HEK293 (cell line): ENCODE measurements around the gene HILPDA.

Source experiments
- CTCF ChIA-PET: fragments of 350-600 bp; formaldehyde crosslinking; extraction: SDS; loops from one replicate; lab custom pipeline; 2021; ENCODE audit warnings: antibody characterized with exemption; lab: Yijun Ruan, JAX
- POLR2A ChIA-PET: fragments of 300-600 bp; formaldehyde crosslinking; extraction: SDS; loops from one replicate; lab custom pipeline; 2020; ENCODE audit warnings: antibody characterized with exemption, inconsistent platforms; lab: Yijun Ruan, JAX
- H3K27ac ChIP-seq: fragments of 200-500 bp; sonication (Bioruptor generic); 2 replicates; pipeline ENCODE4 v1.5.1; 2014; ENCODE audit warnings: low read depth, low read length, control low read depth, inconsistent platforms; ENCODE audit errors: extremely low read depth
- H3K36me3 ChIP-seq, 2 experiments: fragments of 200-500 bp in 1 of 2; sonication (Bioruptor generic) in 1 of 2; 1 replicate in 1 of 2; 2 replicates in 1 of 2; pipeline ENCODE4 v1.5.1; 2014 to 2017; ENCODE audit warnings: inconsistent platforms in 2 of 2, low read length in 2 of 2; ENCODE audit not compliant: control insufficient read depth in 2 of 2, insufficient read depth in 1 of 2
- H3K4me1 ChIP-seq: fragments of 200-500 bp; sonication (Bioruptor generic); 2 replicates; pipeline ENCODE4 v1.5.1; 2014; ENCODE audit warnings: mild to moderate bottlenecking, low read length, inconsistent platforms; ENCODE audit not compliant: control insufficient read depth, insufficient read depth
- H3K4me3 ChIP-seq: 2 replicates; pipeline ENCODE4 v1.5.1; 2011; ENCODE audit warnings: low read depth, mild to moderate bottlenecking, control low read depth, low read length, moderate library complexity
- H3K9me3 ChIP-seq: fragments of 200-500 bp; sonication (Bioruptor generic); 2 replicates; pipeline ENCODE4 v1.5.1; 2014; ENCODE audit warnings: low read depth, low read length, inconsistent platforms; ENCODE audit not compliant: control insufficient read depth, insufficient read depth
- EGR2 ChIP-seq: fragments of 450-650 bp; formaldehyde crosslinking; IDR thresholded peaks from 2 replicates; pipeline ENCODE4 v1.5.1; 2016; ENCODE audit warnings: low read depth, missing biosample characterization, missing genetic modification characterization
- HOXD13 ChIP-seq: sonication (generic); formaldehyde crosslinking; IDR thresholded peaks from 2 replicates; pipeline ENCODE4 v1.8.0; 2022; ENCODE audit warnings: missing genetic modification reagents, borderline replicate concordance
- PRDM10 ChIP-seq: fragments of 450-650 bp; formaldehyde crosslinking; IDR thresholded peaks from 2 replicates; pipeline ENCODE4 v1.5.1; 2016; ENCODE audit warnings: missing biosample characterization, missing genetic modification characterization
- SP7 ChIP-seq: fragments of 450-650 bp; formaldehyde crosslinking; IDR thresholded peaks from 2 replicates; pipeline ENCODE4 v1.5.1; 2016; ENCODE audit warnings: missing biosample characterization, missing genetic modification characterization
- ZBTB17 ChIP-seq: fragments of 450-650 bp; formaldehyde crosslinking; IDR thresholded peaks from 2 replicates; pipeline ENCODE4 v1.5.1; 2016; ENCODE audit warnings: missing biosample characterization, missing genetic modification characterization
- ZBTB20 ChIP-seq: fragments of 450-650 bp; formaldehyde crosslinking; IDR thresholded peaks from 2 replicates; pipeline ENCODE4 v1.5.1; 2016; ENCODE audit warnings: missing biosample characterization, missing genetic modification characterization
- ZBTB48 ChIP-seq: fragments of 450-650 bp; formaldehyde crosslinking; IDR thresholded peaks from 2 replicates; pipeline ENCODE4 v1.5.1; 2016; ENCODE audit warnings: missing biosample characterization, missing genetic modification characterization
- ZBTB49 ChIP-seq: fragments of 450-650 bp; formaldehyde crosslinking; IDR thresholded peaks from 2 replicates; pipeline ENCODE4 v1.5.1; 2016; ENCODE audit warnings: missing biosample characterization, missing genetic modification characterization, low read depth
- ZBTB8A ChIP-seq: fragments of 450-650 bp; formaldehyde crosslinking; IDR thresholded peaks from 2 replicates; pipeline ENCODE4 v1.5.1; 2016; ENCODE audit warnings: missing biosample characterization, missing genetic modification characterization
- ZEB2 ChIP-seq: fragments of 450-650 bp; formaldehyde crosslinking; IDR thresholded peaks from 2 replicates; pipeline ENCODE4 v1.5.1; 2016; ENCODE audit warnings: missing biosample characterization, missing genetic modification characterization
- ZFP37 ChIP-seq: fragments of 450-650 bp; formaldehyde crosslinking; IDR thresholded peaks from 2 replicates; pipeline ENCODE4 v1.5.1; 2016; ENCODE audit warnings: missing biosample characterization, missing genetic modification characterization
- ZNF146 ChIP-seq: fragments of 450-650 bp; formaldehyde crosslinking; IDR thresholded peaks from 2 replicates; pipeline ENCODE4 v1.5.1; 2016; ENCODE audit warnings: missing biosample characterization, missing genetic modification characterization
- ZNF148 ChIP-seq: fragments of 450-650 bp; formaldehyde crosslinking; IDR thresholded peaks from 2 replicates; pipeline ENCODE4 v1.5.0; 2017; ENCODE audit warnings: missing biosample characterization, missing genetic modification characterization, borderline replicate concordance
- ZNF184 ChIP-seq: fragments of 450-650 bp; IDR thresholded peaks from 2 replicates; pipeline ENCODE4 v1.5.1; 2018; ENCODE audit warnings: missing biosample characterization, mild to moderate bottlenecking, missing genetic modification characterization
- ZNF302 ChIP-seq: fragments of 450-650 bp; formaldehyde crosslinking; IDR thresholded peaks from 2 replicates; pipeline ENCODE4 v1.5.1; 2016; ENCODE audit warnings: missing biosample characterization, missing genetic modification characterization, low read depth
- ZNF335 ChIP-seq: fragments of 450-650 bp; formaldehyde crosslinking; conservative IDR thresholded peaks from 2 replicates; pipeline ENCODE4 v1.5.1; 2016; ENCODE audit warnings: missing biosample characterization, missing genetic modification characterization
- ZNF37A ChIP-seq: fragments of 450-650 bp; IDR thresholded peaks from 2 replicates; pipeline ENCODE4 v1.5.1; 2018; ENCODE audit warnings: missing biosample characterization, missing genetic modification characterization
- ZNF548 ChIP-seq: fragments of 450-650 bp; formaldehyde crosslinking; IDR thresholded peaks from 2 replicates; pipeline ENCODE4 v1.5.1; 2016; ENCODE audit warnings: missing biosample characterization, missing genetic modification characterization
- ZNF580 ChIP-seq: fragments of 450-650 bp; formaldehyde crosslinking; IDR thresholded peaks from 2 replicates; pipeline ENCODE4 v1.5.1; 2016; ENCODE audit warnings: missing biosample characterization, missing genetic modification characterization
- ZNF600 ChIP-seq: fragments of 450-650 bp; formaldehyde crosslinking; IDR thresholded peaks from 2 replicates; pipeline ENCODE4 v1.5.1; 2016; ENCODE audit warnings: missing biosample characterization, missing genetic modification characterization
- ZNF777 ChIP-seq: fragments of 450-650 bp; formaldehyde crosslinking; IDR thresholded peaks from 2 replicates; pipeline ENCODE4 v1.5.1; 2017; ENCODE audit warnings: missing biosample characterization, missing genetic modification characterization, borderline replicate concordance

Gene HILPDA

GRCh38 chr7:128410451-128410753 is 45.3 kb upstream of the HILPDA start:
- ChIA-PET CTCF (interaction anchor here (0.7 to 9.5 kb wide), 6 partner anchors 8 to 513 kb away, joined by 3 to 131 read pairs (median 4); partner anchors contain the start of gene HILPDA), POLR2A (interaction anchor here (0.6 to 1.4 kb wide), 3 partner anchors 8 to 61 kb away, joined by 3 to 5 read pairs (median 4); no protein-coding TSS in a partner anchor)
- no peaks in the 10 kb centered on the region for H3K36me3 ChIP-seq
- no peaks in the 10 kb centered on the region for H3K9me3 ChIP-seq
- 0 out of 2 replicates have a peak, but pooled peaks have one; percentile 21 for TF ChIP-seq ZEB2 (tag by site-specific recombination)
- no peak for TF ChIP-seq ZNF37A (tag by site-specific recombination)
- TF ChIP-seq ZBTB8A (tag by site-specific recombination): no peak
- TF ChIP-seq ZBTB20 (tag by site-specific recombination): no peak; the same call in 1 of the 2 replicates
- TF ChIP-seq SP7: 0 out of 2 replicates have a peak, but pooled peaks have one; percentile 9
- TF ChIP-seq ZNF777 (tag by site-specific recombination): no peak
- no peak for TF ChIP-seq ZFP37 (tag by site-specific recombination)
- peak; percentile 86; the same call in 1 of the 2 replicates for TF ChIP-seq PRDM10 (tag by site-specific recombination)
- no peak for TF ChIP-seq ZNF580 (tag by site-specific recombination)
- peak; percentile 73 for TF ChIP-seq ZBTB17
- peak; percentile 71; the same call in 1 of the 2 replicates for TF ChIP-seq ZBTB48 (tag by site-specific recombination)
- peak; percentile 95 for TF ChIP-seq ZNF600 (tag by site-specific recombination)
- no peak for TF ChIP-seq ZNF548 (tag by site-specific recombination)
- TF ChIP-seq ZNF146 (tag by site-specific recombination): no peak
- TF ChIP-seq EGR2 (tag by site-specific recombination): no peak
- TF ChIP-seq ZNF184 (tag by site-specific recombination): no peak
- no peak for TF ChIP-seq HOXD13
- TF ChIP-seq ZNF335 (tag by site-specific recombination): peak; percentile 8; the same call in 1 of the 2 replicates
- no peak for TF ChIP-seq ZBTB49
- TF ChIP-seq ZNF148 (tag by site-specific recombination): no peak
- TF ChIP-seq ZNF302 (tag by site-specific recombination): no peak
- H3K27ac ChIP-seq: peak overlapping the region; percentile 42
- peak overlapping the region; percentile 70 for H3K4me3 ChIP-seq
- H3K4me1 ChIP-seq: no peaks in the 10 kb centered on the region; the same call in 1 of the 2 replicates
